ENCODE results near the gene ENG. TPM values are rescaled to one million over a fixed set of nuclear protein-coding genes. Genes with fewer than 3 reads are reported as not detected.

The ENG gene
- total RNA-seq, 1 donor: 30.7 TPM

DNA sequence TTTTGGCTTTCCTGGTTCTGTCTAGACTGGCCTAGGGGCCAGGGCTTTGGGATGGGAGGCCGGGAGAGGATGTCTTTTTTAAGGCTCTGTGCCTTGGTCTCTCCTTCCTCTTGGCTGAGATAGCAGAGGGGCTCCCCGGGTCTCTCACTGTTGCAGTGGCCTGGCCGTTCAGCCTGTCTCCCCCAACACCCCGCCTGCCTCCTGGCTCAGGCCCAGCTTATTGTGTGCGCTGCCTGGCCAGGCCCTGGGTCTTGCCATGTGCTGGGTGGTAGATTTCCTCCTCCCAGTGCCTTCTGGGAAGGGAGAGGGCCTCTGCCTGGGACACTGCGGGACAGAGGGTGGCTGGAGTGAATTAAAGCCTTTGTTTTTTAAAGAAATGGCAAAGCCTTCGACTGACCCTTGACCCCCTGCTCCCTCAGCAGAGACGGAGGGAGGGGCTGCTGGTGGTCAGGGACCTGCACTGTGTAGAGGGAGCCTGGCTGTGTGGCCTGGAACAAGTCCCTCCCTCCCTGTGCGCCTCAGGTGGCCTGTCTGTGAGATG is 40.7 kb downstream of the ENG start:
- TF ChIP-seq, protein P1, sequence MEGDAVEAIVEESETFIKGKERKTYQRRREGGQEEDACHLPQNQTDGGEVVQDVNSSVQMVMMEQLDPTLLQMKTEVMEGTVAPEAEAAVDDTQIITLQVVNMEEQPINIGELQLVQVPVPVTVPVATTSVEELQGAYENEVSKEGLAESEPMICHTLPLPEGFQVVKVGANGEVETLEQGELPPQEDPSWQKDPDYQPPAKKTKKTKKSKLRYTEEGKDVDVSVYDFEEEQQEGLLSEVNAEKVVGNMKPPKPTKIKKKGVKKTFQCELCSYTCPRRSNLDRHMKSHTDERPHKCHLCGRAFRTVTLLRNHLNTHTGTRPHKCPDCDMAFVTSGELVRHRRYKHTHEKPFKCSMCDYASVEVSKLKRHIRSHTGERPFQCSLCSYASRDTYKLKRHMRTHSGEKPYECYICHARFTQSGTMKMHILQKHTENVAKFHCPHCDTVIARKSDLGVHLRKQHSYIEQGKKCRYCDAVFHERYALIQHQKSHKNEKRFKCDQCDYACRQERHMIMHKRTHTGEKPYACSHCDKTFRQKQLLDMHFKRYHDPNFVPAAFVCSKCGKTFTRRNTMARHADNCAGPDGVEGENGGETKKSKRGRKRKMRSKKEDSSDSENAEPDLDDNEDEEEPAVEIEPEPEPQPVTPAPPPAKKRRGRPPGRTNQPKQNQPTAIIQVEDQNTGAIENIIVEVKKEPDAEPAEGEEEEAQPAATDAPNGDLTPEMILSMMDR (IDR thresholded peaks at IDR 0.05; ENCODE audit: insufficient read depth, low read depth, low read length): no peak
- no peak for DNase-seq (ENCODE audit: low read depth)
- no peak overlapping the region for H3K4me3 ChIP-seq (ENCODE audit: low read depth, low read length)

DNA sequence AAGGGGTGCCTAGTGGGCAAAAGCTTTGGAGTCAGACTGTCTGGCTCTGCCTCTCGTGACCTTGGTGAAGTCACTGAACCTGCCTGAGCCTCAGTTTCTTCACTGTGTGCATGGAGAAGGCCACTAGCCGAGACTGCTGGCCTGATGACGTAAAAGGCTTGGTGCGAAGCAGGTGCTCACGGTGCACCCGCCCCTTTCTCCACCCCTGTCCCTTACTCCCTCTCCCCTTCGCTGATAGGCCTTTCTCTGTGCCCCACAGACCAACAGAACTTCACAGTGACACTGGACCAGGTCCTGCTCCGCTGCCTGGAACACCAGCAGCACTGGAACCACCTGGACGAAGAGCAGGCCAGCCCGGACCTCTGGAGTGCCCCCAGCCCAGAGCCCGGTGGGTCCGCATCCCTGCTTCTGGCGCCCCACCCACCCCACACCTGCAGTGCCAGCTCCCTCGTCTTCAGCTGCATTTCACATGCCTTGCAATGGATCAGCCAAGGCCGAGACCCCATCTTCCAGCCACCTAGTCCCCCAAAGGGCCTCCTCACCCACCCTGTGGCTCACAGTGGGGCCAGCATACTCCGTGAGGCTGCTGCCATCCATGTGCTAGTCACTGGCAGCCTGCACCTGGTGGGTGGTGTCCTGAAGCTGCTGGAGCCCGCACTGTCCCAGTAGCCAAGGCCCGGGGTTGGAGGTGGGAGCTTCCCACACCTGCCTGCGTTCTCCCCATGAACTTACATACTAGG is 41.4 kb downstream of the ENG start:
- TF ChIP-seq, protein P1 (IDR thresholded peaks at IDR 0.05; ENCODE audit: insufficient read depth, low read depth, low read length): no peak
- no peak for DNase-seq (ENCODE audit: low read depth)
- H3K4me3 ChIP-seq (ENCODE audit: low read depth, low read length): no peak overlapping the region

DNA sequence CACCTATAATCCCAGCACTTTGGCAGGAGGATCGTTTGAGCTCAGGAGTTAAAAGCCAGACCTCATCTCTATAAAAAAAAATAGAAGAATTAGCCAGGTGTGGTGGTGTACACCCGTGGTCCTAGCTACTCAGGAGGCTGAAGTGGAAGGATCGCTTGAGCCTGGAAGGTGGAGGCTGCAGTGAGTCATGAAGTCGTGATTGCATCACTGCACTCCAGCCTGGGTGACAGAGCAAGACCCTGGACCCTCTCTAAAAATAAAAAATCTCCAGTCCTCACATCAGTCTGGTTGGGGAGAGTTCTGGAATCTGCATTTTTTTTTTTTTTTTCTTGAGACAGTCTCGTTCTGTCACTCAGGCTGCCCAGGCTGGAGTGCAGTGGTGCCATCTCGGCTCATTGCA is 42.4 kb downstream of the ENG start:
- no peak for DNase-seq (ENCODE audit: low read depth)
- H3K4me3 ChIP-seq (ENCODE audit: low read depth, low read length): no peak overlapping the region
- TF ChIP-seq, protein P1 (IDR thresholded peaks at IDR 0.05; ENCODE audit: insufficient read depth, low read depth, low read length): no peak

DNA sequence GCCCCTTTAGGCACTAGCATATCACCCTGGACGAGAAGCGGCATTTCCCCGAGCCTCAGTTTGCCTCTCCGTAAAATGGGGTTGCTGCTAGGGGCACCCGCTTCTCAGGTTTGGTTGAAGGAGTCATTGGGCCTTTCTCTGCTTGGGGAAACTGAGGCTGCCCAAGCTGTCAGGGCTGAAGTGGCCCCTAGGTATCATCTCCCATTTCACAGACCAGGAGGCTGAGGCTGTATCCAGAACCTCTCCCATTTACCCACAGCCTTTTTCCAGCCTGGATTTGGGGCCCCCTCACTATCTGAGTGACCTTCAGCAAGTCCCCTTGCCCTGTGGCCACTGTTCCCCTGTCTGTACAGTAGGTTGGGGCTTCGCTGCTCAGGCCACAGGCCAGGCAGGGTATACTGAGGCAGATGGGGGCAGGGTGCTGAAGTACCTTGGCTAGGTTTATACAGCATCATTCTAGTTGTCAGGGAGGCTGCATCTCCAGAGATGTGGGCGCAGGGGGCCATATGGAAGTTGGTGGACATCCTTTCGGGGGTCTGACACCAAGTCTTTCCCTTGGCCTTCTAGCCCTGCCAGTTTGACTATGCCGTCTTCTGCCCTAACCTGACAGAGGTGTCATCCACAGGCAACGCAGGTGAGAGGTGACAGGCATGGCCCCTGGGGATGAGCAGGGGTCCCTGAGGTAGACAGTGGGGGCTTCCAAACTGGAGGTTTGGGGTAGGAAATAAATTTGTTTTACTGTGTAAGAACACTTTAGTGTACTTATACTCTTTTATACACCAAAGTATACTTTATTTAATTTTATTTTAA is 43.9 kb downstream of the ENG start:
- TF ChIP-seq, protein P1 (IDR thresholded peaks at IDR 0.05; ENCODE audit: insufficient read depth, low read depth, low read length): no peak
- H3K4me3 ChIP-seq (ENCODE audit: low read depth, low read length): no peak overlapping the region
- no peak for DNase-seq (ENCODE audit: low read depth)

DNA sequence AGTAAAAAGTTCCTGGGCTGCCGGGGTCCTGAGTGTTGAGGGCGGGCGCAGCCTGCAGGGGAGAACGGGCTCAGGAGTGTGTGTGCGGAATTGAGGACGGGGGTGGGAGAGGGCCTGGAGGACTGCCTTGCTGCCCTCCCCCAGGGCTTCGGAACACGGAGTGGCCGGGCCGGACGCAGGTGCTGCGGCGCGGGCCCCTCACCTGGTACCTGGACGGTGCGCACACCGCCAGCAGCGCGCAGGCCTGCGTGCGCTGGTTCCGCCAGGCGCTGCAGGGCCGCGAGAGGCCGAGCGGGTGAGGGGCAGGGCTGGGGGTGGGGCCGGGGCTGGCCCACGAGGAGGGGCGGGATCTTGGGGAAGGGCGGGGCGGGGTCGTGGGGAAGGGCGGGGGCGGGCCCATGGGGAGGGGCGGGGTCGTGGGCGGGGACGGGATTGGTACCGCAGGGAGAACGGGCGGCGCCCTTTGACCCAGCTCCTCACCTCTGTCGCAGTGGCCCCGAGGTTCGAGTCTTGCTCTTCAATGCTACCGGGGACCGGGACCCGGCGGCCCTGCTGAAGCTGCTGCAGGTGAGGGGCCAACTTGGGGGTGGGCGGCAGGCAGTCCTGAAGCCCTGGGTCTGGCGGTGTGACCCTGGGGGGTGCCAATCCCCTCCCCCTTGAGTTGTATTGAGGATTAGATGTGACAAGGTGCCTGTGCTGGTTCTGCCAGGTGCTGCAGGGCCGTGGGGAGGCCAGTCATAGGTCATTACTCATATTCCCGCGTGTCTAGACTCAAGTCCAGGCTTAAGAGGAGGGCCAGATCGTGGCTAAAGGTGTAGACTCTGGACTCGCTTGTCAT is 44.7 kb downstream of the ENG start:
- DNase-seq (ENCODE audit: low read depth): no peak
- TF ChIP-seq, protein P1 (IDR thresholded peaks at IDR 0.05; ENCODE audit: insufficient read depth, low read depth, low read length): no peak
- no peak overlapping the region for H3K4me3 ChIP-seq (ENCODE audit: low read depth, low read length)

DNA sequence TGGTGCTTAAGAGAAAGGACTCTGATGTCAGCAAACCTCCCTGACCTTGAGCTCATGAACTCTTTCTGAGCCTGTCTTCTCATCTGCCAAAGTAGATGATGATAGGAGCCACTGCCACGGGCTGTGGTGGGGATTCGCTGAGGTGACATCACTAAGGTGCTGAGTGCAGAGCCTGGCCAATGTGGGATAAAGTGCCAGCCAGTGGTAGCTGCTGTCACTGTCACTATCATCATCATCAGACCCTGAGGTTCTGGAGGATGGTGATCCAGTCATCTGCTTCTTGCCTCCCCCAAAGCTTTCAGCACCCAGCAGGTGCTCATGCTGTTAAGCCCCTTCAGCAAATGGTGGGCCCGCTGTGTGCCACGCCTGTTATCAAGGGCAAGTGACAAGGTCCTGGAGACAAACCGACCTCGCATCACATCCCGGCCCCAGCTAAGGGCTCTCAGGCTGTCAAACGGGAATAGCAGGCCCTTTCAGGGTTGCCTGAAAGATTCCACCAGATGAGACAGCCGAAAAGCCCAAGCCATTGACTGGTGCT is 45.4 kb downstream of the ENG start:
- no peak overlapping the region for H3K4me3 ChIP-seq (ENCODE audit: low read depth, low read length)
- TF ChIP-seq, protein P1 (IDR thresholded peaks at IDR 0.05; ENCODE audit: insufficient read depth, low read depth, low read length): no peak
- DNase-seq (ENCODE audit: low read depth): no peak

Measured in fibroblast of villous mesenchyme (primary cell).